GM12892 (cell line): ENCODE measurements around the gene RMP24.

Source experiments
- DNase-seq: peaks from one replicate; pipeline ENCODE4 v3.0.0; 2011; ENCODE audit not compliant: insufficient read length
- FAIRE-seq: peaks from 2 replicates; lab custom pipeline; 2011; peaks lifted over from hg19 to GRCh38; lab: Jason Lieb, UNC
- POLR2A ChIP-seq: IDR thresholded peaks from 2 replicates; pipeline ENCODE4 v1.6.1; 2011; ENCODE audit warnings: low read depth, low read length, control low read depth
- POLR2AphosphoS5 ChIP-seq: IDR thresholded peaks from 2 replicates; pipeline ENCODE4 v1.6.1; 2011; ENCODE audit warnings: low read depth, low read length, control low read depth
- TAF1 ChIP-seq: IDR thresholded peaks from 2 replicates; pipeline ENCODE4 v1.6.1; 2011; ENCODE audit warnings: low read depth, mild to moderate bottlenecking, control low read depth, low read length, borderline replicate concordance

RMP24 gene

GRCh38 chr18:35972197-35973000, at the start of gene RMP24:
TSS of gene RMP24 (plus strand) at chr18:35972679.
- peak; percentile 82 for DNase-seq

GRCh38 chr18:35923939-35924684, 48.4 kb upstream of the RMP24 start:
- FAIRE-seq = no peak
- no peak for DNase-seq
- no peak for TF ChIP-seq POLR2A
- no peak for TF ChIP-seq POLR2AphosphoS5
- TF ChIP-seq TAF1 = no peak

More at GRCh38 chr18:35972197-35973000, at the start of gene RMP24:
- TF ChIP-seq POLR2AphosphoS5 (peak; percentile 79), TAF1 (peak; percentile 80), POLR2A (peak; percentile 92)
- FAIRE-seq = peak; percentile 94

GRCh38 chr18:35926884-35927283, 45.6 kb upstream of the RMP24 start:
- DNase-seq (no peak), FAIRE-seq (no peak)
- TF ChIP-seq TAF1 (no peak), POLR2AphosphoS5 (no peak), POLR2A (no peak)

GRCh38 chr18:35927430-35927829, 45.0 kb upstream of the RMP24 start:
- TF ChIP-seq POLR2A = no peak
- TF ChIP-seq TAF1 = no peak
- no peak for TF ChIP-seq POLR2AphosphoS5
- no peak for DNase-seq
- FAIRE-seq = no peak

- TF ChIP-seq POLR2A (no peak), TAF1 (no peak), POLR2AphosphoS5 (no peak)
- DNase-seq (no peak), FAIRE-seq (no peak)
Observed at GRCh38 chr18:35933982-35934381, 38.5 kb upstream of the RMP24 start.

- TF ChIP-seq TAF1 (no peak), POLR2AphosphoS5 (no peak), POLR2A (no peak)
- DNase-seq = no peak
- FAIRE-seq = no peak
Observed at GRCh38 chr18:35934891-35935290, 37.6 kb upstream of the RMP24 start.

GRCh38 chr18:35935805-35936204, 36.7 kb upstream of the RMP24 start:
- DNase-seq (no peak), FAIRE-seq (no peak)
- TF ChIP-seq POLR2AphosphoS5 (no peak), TAF1 (no peak), POLR2A (no peak)

GRCh38 chr18:35936951-35937350, 35.5 kb upstream of the RMP24 start:
- DNase-seq (no peak), FAIRE-seq (no peak)
- TF ChIP-seq TAF1 (no peak), POLR2A (no peak)

- DNase-seq (no peak), FAIRE-seq (no peak)
- TF ChIP-seq TAF1 (no peak), POLR2AphosphoS5 (no peak), POLR2A (no peak)
Observed at GRCh38 chr18:35938158-35938557, 34.3 kb upstream of the RMP24 start.

GRCh38 chr18:35938562-35938961, 33.9 kb upstream of the RMP24 start:
- no peak for TF ChIP-seq POLR2AphosphoS5
- no peak for TF ChIP-seq POLR2A
- no peak for TF ChIP-seq TAF1
- DNase-seq = no peak
- no peak for FAIRE-seq

GRCh38 chr18:35939138-35939537, 33.3 kb upstream of the RMP24 start:
- FAIRE-seq (no peak), DNase-seq (no peak)
- TF ChIP-seq POLR2AphosphoS5 (no peak), POLR2A (no peak), TAF1 (no peak)
